Activated CD4-positive, alpha-beta T cell treated with anti-CD3 and anti-CD28 coated beads for 24 hours (primary cell): ENCODE data around the gene CACNA1C.
"Not testable (repeated sequence)": the region's sequence is repeated elsewhere in the genome, so short reads cannot be mapped to it uniquely, and the experiment has no call there.

Source experiments
- DNase-seq, 2 donors: peaks; one replicate each; pipeline ENCODE4 v3.0.0-alpha.2; 2020; ENCODE audit warnings: low read depth in 2 of 2

The CACNA1C gene

DNA sequence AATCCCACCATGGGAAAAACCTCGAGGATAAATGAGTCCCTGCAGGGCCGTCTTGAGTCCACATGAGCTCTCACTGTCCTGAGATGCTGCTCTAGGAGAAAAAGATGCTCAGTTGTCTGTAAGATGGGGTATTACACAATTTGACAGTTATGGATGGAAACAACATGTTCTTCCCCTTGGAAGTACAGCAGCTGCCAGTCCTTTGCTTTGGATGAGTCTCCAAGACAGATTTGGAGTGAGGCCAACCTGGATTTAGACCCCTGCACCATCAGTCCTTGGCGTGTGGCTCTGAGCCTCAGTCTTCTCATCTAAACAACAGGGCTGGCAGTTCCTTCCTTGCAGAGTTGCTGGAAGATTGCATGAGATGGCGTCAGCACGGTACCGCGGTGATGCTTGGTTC, 432.9 kb downstream of the CACNA1C start:
- DNase-seq, result no peak

DNA sequence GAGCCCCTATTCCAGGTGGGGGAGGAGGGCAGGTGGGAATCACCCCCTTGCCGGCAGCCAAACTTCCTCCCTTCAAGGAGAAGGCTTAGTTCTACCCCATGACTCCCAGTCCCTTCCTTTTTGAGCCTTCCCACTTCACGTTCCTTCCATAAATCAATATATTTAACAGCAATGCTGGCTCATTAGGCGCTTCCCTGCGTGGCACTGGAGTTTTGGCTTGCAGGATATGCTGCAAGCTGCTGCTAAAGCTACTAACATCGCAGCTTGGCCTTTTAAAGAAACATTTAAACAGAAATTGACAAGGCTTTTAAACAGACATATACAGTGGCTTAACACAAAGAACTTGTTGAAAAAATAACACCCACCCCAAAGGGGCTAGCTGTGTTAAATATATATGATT, 434.0 kb downstream of the CACNA1C start:
- no peak for DNase-seq

DNA sequence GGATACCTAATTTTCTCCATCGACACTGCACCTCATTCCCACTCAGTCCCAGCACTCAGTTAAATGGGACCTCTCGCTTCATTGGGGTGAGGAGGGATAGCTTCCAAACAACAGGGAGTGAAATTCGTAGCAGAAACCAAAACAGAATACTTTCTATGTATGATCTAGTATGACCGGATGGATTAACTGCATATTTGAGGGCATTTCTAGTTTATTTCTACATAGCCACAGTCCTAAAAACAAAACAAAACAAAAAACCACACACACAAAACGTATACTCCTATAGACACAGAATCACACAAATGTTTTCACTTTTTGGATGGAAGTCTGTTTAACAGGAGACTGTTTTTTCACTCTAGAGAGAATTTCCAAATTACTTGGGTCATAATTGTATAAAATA, 434.5 kb downstream of the CACNA1C start:
- no peak for DNase-seq

DNA sequence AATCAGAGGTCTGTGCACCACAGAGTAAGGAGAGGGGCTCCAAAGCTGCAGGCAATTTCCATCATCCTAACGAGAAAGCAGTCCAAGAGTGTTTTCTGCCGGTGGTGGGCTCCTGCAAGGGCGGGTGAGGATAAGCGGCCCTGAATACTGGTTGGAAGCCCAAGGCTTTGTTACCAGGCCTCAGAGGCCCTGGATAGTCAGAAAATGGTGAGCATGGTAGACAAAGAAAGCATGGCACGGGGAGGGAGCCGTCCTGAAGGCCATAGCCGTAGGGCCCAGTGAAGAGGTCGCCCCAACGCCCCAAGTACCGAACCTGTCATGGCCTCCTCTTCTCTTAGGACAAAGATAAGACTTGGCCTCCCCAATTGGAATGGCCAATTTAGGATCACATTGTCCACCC, 435.3 kb downstream of the CACNA1C start:
- no peak for DNase-seq

DNA sequence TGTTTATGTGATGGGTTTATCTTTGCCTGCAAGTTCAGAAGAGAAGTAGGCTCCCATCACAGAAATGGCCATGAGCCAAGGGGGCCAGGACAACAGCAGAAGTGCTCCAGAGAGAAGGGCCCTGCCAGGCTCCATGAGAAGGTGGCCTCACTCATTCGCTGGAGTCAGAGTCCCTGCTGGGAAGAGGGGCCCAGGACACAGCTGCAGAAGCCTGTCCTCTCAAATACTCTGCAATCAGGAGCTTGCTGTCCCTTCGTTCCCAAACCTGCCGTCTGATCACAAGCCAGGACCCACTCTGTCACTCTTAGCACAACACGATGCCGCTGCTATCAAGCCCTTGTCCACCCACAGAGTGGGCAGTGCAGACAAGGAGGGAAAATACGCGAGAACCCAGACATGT, 435.8 kb downstream of the CACNA1C start:
- no peak for DNase-seq

DNA sequence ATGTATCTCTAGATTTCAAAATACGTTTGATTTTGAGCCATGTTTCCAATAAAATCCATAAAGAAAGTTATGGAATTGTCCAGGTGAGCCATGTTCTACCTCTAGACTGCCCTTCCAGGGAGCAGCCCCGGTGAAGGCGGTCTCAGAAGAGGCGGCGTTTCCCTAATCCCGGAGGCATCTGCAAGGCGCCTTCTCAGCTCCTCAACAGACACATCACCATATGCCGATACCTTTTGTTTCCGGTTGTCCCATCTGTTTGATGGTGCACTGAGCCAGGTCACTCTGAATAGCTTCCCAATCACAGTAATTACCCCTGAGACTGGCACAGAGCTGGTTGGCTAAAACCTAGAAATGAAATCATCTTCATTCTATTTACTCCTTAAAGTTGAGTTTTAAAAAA, 436.5 kb downstream of the CACNA1C start:
- no peak for DNase-seq

DNA sequence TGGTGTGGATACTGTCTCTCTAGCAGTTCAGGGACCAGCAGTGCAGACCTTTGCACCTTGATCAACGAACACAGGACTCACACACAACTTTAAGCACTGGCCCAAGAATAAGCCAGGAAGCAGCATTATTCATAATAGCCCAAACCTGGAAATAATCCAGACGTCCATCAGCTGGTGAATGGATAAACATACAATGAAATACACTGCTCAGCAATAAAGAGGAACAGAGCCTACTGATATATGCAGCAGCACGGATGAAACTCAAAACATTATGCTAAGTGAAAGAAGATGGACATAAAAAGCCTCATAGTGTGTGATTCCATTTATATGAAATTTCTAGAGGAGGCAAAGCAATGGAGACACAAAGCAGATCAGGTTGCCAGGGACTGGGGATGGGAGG, 438.0 kb downstream of the CACNA1C start:
- no peak for DNase-seq

DNA sequence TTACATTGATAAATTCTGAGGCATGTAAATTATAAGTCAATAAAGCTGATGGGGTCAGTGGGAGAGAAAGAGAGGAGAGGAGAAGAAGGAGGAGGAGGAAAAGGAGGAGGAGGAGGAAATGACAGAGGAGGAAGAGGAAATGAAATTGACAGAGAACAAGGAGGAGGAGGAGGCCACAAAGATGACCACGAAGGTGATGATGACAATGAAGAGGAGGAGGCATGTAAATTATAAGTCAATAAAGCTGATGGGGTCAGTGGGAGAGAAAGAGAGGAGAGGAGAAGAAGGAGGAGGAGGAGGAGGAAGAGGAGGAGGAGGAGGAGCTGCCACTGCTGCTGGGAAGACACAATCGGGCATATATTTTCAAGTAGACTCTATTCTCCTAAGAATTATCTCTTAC, 438.6 kb downstream of the CACNA1C start:
- not testable (repeated sequence) for DNase-seq

DNA sequence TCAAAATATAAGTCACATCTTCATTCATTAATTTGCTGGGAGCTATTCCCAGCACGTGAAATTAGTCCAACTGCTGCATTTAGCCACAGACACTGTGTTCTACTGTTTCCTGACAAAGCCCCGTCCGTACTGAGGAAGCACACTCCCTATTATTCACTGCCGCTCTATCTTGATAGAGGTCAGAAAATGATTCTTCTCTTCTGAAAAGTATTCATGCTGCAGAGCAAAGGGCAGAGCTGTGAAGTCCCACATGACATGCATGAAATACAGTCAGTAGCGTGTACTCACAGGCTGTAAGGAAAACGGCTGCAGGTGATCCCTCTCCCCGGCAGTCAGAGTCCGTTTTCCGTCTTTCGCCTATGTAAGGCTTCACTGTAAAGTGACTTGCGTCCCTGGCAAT, 439.4 kb downstream of the CACNA1C start:
- DNase-seq, result no peak

DNA sequence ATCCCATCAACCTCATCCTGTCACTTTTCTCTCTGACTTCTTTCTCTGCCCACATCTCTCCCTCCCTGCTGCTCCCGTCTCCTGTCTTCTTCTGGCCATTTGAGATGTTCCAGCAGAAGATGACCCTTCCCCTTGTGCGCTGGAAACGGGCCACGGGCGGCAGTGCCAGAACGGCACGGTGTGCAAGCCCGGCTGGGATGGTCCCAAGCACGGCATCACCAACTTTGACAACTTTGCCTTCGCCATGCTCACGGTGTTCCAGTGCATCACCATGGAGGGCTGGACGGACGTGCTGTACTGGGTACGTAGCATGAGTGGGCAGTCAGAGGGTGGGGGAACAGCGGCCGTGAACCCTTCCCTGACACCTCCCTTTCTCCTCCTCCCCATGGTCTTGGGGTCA, 440.3 kb downstream of the CACNA1C start:
- DNase-seq, result no peak

DNA sequence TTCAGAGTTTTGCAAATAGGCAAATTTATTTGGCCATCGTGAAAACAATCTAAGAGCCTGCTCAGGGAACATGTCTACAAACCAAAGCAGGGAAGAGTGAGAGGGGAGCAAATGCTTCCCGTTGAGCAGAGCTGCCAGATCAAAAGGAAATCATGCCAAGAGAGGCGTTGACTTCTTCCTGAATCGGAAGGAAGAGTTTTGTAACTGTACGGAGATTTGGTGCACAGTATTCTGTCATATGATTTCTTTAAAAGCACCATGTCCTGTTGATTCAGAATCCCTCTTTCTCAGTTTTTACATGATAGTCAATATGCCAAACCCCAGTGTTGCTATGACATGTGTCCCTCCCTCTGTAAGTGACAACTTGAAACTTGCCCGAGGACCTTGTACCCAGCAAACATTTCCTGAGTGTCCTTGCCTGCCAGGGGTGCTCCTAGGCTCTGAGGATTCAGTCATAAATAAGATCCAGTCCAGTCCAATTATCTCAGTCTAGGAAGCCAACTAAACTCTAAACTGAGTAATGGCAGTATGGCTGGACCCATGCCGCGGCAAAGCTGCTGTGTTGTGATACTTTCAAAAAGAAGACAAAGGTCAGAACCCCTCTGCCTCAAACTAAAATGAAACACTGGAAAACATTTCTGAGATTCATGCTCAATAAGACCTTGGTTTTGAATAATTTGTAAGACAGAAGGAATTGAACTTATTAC, 441.9 kb downstream of the CACNA1C start:
- no peak for DNase-seq

DNA sequence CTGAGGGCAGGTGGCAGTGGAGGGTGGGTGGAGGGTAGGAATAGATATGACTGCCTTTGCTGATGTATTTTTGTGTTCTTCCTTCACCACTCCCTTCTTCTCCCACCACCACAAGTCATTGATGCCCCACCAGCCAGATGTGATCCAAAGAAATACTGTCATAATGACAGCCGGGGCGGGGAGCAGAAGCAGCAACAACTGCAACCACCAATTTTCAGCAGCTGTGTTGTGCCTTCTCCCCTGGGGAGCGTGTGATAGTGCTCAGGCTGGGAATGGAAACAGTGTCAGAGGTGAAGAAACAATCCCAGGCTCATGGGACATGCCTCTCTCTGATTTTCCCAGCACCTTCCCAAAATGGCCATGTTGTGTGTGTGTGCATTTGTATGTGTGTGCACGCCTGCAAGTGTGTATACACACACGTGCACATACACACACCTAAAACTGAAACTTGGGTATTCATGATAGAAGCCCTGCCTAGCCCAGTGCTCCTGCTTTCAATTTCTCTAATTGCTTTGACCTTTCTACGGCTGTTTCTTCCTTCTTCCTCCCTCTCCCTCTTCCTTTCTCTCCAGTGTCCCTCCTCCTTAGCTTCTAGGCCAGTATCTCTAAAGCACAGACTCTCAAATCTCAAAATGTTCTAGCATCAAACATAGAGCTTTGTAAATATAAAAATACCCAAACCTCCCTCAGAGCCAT, 442.8 kb downstream of the CACNA1C start:
- no peak for DNase-seq

DNA sequence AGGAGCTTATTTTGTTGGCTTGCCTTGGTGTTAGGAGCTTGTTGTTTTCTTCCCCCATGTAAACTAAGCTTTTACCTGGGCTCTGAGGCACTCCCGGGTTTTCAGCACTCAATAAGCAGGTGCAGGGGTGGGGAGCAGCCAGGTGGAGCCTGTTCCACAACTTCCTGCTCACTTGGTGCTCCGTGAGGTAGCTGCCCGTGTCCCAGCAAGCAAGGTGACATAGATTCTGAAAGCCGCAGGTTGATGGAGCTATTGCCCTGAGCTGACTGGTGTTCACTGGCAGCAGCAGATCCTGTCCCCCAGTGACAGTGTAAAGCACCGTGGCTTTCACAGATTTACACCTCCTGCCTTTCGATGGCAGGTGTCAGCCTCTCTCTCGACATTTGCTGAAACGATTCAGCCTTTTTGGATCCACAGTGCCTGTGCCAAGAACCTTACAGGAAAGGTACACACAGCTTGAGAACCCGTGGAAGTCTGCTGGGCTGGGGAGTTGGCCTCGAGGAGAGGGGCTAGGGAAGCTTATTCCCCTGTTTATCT, 446.2 kb downstream of the CACNA1C start:
- no peak for DNase-seq

DNA sequence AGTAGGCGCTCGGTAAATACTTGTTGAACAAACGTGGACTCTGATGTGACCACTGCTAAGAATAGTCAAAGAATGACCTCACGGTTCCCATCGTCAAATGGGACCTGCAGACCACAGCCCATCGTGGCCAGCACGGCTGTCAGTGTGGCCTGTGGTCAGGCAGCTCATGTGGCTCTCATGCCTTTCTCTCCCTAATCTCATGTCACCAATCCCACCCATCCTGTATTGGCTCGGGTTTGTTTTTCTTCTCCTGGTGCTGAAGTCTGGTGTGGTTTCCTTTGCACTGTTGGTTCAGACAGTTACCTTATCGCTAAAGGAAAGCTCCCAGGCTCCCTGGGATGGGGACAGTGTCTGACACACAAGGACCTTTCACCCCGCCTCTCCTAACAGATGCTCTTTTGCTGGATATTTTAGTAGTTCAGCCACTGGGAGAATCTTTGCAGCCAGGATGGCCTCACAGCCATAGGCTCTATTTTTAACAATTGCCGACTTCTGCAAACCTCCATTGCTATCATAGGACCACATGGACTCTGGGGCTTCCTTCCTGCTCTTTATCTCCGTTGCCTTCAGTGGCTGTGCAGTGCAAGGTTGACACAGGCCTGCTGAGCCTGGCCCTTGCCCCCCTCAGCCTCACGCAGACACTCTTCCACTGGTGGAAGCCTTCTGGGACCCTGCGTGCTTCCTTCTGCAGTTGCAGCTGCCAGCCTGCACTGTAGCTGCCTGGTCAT, 448.8 kb downstream of the CACNA1C start:
- no peak for DNase-seq

DNA sequence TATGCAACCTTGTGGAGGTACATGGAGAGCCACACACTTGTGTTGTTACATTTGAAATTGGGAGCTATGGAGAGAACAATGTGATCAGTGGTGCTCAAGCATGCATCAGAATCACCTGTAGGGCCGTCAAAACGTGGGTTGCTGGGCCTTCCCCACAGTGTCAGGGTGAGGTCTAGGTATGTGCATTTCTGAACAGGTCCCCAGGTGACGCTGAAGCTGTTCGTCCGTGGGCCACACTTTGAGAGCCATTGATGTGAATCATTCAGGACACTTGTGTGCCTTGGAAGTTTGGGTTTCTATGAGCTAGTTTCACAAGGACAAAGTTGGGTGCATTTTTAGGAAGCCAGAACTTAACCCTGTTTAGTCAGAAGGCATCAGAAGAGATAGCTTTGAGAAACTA, 450.2 kb downstream of the CACNA1C start:
- DNase-seq, result no peak

DNA sequence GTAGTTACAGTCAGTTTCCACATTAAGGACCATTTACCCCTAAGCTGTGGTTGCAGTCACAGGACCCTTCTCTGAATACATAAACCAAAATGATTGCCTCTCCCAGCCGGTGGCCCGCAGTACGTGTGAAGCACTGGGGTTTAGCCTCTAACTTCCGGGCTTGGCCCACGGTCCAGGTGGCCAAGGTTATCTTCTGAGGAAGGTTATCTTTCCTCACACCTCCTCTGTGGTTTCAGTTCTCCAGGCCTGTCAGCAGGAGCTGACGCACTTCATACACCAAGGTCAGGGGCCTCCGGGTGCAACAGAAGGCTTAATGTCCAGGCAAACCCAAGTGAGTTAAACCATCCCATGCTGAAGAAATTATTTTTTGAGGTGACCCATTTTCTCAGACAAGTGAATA, 451.0 kb downstream of the CACNA1C start:
- DNase-seq, result no peak

DNA sequence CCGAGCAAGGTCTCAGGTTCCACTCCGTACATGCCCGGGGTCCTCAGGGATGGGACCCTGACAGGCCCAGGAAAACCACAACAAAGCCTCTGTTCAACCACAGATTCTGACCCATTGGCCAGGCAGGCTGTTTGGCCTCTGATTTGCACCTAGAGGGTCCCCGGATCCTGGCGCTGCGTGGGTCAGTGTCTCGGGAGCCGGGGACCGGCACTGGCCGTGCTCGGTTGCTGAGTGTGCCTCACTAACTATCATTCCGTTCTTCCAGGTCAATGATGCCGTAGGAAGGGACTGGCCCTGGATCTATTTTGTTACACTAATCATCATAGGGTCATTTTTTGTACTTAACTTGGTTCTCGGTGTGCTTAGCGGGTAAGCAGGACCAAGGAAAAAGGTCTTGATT, 451.8 kb downstream of the CACNA1C start:
- no peak for DNase-seq

DNA sequence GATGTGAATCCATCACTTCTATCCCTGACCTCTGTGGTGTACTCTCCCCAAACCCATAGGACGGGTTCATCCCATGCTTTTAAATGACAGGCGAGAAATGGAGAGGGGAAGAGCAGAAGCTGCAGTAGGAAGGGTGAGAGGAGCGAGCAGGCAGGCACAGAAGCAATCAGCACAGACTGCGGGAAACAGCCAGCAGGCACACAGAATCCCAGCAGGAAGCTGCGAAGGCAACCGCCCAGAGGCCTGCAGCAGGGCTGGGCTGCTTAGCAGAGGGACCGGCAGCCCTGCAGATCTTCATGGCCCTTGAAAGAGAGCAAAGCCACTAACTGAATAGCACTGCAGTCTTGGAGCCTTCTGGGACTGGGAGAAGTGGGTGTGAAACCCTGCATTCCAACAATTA, 455.0 kb downstream of the CACNA1C start:
- no peak for DNase-seq

DNA sequence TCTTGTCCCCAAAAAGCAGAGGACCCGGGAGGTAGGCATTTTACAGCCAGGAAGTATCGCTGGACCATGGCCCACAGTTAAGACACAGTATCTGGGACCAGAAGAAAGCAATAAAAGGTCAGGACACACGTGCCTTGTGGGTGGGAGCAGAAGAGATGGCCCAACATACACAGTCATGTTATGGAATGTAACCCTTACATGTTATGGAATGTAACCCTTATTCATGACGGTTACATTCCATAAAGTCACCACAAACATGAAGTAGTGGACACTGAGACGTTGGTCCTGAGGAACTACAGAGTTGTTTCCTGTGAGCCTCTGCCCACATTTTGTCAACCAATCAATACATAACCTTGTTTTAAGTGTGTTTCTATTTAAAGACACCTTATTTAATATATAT, 456.4 kb downstream of the CACNA1C start:
- no peak for DNase-seq

DNA sequence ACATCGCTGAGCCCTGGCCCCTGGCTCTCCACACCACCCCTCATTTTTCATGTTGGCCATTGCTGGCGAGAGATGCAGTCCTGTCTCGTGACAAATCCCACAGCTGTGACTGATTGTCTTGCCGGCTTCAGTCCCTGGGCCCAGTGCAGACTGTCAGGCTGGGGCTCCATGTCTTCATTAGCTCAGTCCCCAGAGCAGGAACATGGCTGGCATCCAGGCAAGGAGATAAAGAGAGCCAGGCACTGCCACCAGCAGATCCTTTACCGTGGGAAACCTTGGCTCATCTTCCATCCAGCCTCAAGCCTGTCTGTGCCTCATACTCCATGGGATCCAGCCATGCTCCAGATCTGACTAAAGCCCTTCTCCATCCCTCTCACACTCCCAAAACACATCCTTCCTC, 457.3 kb downstream of the CACNA1C start:
- no peak for DNase-seq

DNA sequence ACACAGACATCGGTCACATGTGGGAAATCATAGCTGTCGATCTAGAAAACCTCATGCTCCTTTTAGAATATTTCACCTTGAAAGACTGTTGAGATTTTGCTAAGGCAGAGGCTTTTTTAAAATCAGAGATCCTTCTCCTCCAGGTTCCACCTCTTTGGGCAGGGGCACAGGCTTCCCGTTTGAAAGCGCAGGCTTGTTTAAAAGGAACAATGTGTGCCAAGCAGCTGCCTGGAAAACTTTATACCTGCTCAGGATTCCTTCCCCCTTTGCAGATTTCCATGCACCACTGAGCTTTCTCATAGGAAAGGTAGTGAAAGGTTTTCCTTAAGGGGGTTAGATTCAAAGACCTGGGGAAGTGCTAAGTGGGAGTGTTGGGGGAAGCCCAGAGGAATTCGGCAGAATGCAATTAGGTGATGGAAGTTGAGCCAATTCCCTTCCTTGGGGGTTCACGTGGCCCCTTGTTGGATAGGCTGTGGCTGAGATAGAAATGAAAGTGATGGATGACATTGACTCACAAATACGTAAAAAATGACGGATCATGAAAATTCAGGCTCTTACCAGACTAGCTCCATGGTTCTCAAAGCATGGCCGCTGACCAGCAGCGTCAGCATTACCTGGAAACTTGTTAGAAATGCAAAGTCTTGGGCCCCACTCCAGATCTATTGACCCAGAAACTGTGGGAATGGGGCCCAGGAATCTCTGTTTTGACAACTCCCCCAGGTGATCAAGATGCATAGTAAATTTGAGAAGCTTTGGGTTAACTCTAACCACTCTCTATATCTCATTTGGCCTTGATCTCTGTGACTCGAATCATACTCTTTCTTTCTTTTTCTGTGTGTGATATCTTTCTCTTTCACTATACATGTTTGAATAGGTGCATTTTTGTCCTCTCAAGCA, 460.6 kb downstream of the CACNA1C start:
- no peak for DNase-seq

DNA sequence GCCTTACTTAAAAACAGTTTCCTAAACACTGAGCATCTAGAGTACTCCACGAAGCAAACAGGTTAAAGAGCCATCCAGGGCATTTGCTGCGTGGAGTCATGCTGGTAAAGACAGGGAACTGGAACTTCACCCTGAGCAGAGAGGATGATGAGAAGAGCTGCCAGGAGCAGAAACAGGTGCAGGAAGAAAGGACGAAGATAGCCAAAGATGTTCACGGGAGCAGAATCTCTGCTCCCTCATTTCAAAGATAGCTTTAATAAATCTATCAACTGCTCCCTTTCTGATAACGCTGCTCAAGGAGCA, 461.2 kb downstream of the CACNA1C start:
- DNase-seq, result no peak
